HG03095 (cell line): ENCODE measurements around the gene SAMD11.

Experiments used
- ATAC-seq: cut with Tn5 transposase; IDR thresholded peaks from one replicate; pipeline ENCODE4 v1.9.1; 2021; ENCODE audit warnings: moderate library complexity; ENCODE audit not compliant: unreplicated experiment

Gene SAMD11

DNA sequence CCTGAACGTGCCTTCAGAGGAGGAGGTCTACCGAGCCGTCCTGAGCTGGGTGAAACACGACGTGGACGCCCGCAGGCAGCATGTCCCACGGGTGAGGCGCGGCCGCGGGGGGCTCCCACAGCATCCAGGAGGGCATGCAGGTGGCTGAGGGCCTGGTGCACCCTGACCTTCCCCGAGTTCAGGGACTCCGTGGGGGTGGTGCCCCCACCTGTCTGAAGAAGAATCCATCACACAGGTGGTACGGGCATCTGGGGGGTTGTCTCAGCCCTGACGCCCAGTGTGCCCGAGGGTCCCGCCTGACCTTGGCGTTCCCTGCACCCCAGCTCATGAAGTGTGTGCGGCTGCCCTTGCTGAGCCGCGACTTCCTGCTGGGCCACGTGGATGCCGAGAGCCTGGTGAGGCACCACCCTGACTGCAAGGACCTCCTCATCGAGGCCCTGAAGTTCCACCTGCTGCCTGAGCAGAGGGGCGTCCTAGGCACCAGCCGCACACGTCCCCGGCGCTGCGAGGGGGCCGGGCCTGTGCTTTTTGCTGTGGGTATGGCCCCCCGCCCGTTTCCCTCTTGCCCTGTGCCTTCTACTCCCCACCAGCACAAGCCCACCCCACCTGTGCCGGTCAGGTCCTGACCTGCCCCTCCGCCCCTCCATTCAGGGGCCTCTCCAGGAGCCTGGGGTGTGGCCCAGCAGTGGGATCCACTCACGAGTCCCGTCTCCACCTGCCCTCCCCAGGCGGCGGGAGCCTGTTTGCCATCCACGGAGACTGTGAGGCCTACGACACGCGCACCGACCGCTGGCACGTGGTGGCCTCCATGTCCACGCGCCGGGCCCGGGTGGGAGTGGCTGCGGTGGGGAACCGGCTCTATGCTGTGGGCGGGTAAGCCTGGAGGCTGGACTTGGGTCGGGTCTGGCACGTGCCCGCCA is 38.9 kb downstream of the SAMD11 start:
- ATAC-seq, result no peak

DNA sequence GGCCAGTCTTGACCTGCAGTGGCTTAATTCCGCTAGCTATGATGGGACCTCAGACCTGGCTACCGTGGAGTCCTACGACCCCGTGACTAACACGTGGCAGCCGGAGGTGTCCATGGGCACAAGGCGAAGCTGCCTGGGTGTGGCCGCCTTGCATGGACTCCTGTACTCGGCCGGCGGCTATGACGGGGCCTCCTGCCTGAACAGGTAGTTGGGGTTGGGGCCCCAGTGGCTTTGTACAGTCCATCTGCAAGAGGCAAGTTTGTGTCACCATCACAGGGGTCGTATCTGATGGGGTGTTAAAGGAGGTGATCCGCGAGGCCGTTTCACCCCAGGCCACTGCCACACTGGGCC is 39.6 kb downstream of the SAMD11 start:
- ATAC-seq, result no peak

DNA sequence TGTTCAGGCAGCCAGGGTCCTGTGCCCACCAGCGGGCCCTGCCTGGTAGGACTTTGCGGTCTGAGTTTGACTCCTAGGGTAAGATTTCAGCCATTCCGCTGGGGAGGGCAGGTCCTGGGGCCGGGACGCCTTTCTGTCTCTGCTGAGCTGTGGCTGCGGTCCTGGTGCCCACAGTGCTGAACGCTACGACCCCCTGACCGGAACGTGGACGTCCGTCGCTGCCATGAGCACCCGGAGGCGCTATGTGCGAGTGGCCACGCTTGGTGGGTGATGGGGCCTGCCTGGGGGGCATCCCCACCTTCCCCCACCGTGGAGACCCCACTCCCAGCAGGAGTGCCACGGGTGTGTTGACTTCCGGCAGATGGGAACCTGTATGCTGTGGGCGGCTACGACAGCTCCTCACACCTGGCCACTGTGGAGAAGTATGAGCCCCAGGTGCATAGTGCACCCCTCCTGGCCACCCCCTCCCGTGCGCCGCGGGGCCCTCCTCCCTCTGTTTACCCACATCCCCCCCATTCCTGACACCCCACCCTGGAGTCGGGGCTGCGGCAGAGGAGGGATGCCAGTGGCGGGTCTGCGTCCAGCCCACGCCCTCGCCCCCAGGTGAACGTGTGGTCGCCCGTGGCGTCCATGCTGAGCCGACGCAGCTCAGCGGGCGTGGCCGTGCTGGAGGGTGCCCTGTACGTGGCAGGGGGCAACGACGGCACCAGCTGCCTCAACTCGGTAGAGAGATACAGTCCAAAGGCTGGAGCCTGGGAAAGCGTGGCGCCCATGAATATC is 40.2 kb downstream of the SAMD11 start:
- ATAC-seq, result no peak

DNA sequence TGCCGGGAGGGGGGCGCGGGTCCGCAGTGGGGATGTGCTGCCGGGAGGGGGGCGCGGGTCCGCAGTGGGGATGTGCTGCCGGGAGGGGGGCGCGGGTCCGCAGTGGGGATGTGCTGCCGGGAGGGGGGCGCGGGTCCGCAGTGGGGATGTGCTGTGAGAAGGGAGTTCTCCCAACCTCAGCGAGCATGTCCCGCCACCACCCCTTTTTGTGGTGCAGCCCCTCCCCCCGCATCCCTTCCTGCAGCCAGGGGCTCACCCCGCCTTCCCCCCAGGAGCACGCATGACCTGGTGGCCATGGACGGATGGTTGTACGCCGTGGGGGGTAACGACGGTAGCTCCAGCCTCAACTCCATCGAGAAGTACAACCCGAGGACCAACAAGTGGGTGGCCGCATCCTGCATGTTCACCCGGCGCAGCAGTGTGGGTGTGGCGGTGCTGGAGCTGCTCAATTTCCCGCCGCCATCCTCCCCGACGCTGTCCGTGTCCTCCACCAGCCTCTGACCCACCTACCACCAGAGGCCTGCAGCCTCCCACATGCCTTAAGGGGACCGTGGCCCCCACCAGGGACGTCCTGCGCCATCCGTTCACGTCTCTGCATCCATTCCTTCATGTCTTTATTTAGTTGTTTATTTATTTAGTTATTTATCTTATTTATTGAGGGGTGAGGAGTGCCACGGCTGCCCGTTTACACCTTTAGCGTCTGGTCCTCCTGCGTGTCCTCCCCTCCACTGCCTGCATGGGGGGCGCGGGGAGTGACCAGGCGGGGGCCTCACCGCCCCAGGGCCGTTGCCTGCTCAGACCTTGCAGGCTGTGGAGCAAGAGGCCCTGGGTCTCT is 41.2 kb downstream of the SAMD11 start:
- no peak for ATAC-seq

DNA sequence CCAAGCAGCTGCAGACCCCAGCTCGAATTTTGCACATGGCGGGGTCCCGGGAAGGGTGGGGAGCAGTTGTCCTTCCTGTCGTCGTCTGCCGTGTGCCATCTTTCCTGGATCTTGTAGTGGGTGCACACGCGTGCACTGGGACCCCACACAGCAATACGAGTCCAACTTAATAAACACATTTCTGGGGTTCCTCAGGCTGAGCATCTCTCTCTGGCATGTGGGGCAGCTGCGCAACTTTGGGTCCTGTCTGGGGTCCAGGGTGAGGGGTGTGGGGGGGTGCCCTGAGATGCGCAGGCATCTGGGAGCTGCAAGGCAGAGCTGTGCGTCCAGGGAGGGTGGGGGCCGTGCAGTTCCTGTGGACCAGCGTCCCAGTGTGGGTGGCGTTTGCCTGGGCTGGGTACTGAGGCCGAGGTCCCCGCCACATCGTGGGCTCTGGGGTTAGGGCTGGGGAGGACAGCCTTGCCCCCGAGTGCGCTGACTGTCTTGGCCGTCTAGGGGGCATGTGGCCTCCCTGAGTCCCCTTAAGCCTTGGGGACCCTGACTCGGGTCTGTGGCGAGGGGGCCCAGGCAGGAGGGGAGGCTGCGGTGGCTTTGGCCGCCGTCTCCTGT is 41.9 kb downstream of the SAMD11 start:
- no peak for ATAC-seq

DNA sequence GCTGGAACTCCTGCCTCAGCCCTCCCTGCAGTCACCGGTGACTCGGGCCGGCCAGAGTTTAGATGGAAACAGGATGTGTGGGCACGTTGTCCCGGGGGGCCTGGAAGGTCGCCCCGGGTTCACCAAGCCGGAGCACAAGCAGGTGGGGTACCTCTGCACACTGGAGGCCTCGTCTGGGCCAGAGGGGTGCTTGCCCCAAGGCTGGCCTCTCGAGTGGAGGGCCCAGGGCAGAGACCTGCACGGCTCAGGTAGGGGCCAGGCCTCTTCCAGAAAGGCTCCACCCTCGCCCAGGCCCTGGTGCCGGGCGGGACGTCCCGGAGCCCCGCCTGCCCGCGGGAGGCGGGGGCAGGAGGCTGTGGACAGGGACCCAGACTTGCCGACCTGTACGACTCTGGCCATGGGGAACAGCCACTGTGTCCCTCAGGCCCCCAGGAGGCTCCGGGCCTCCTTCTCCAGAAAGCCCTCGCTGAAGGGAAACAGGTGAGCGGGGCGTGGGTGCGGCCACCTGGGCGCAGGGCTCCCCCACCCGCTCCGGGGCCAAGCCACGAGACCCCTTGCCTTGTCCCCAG is 42.5 kb downstream of the SAMD11 start, which contains the start of gene PLEKHN1:
Gene PLEKHN1, plus strand, starts transcription at position 348 of the 569 bp plus-strand sequence. Its CDS starts 50 bp downstream, at position 398.
- ATAC-seq, result no peak

DNA sequence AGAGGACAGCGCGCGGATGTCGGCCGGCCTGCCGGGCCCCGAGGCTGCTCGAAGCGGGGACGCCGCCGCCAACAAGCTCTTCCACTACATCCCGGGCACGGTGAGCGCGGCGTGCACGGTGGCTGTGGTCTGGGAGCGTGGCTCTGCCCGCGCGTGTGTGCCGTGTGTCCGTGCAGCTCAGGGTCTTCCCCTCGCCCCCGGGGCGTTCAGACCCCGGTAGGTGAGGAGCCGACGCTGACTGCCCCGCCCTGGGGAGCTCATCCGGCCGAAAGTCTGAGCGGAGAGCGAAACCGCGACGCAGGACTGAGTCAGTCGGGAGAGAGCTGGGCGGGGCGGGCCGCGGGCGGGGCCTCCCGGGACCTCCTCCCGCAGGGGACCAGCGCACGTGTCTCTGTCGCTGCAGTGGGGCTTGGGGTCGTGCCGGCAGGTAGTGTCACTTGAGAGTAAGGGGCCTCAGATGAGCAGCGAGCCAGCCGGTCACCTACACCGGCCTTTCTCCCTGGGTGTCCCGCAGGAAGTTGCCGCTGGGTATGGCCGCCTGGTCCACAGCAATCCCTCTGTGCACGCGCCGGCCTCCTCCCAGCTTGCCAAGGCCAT is 43.1 kb downstream of the SAMD11 start:
- peak; percentile 65 for ATAC-seq

DNA sequence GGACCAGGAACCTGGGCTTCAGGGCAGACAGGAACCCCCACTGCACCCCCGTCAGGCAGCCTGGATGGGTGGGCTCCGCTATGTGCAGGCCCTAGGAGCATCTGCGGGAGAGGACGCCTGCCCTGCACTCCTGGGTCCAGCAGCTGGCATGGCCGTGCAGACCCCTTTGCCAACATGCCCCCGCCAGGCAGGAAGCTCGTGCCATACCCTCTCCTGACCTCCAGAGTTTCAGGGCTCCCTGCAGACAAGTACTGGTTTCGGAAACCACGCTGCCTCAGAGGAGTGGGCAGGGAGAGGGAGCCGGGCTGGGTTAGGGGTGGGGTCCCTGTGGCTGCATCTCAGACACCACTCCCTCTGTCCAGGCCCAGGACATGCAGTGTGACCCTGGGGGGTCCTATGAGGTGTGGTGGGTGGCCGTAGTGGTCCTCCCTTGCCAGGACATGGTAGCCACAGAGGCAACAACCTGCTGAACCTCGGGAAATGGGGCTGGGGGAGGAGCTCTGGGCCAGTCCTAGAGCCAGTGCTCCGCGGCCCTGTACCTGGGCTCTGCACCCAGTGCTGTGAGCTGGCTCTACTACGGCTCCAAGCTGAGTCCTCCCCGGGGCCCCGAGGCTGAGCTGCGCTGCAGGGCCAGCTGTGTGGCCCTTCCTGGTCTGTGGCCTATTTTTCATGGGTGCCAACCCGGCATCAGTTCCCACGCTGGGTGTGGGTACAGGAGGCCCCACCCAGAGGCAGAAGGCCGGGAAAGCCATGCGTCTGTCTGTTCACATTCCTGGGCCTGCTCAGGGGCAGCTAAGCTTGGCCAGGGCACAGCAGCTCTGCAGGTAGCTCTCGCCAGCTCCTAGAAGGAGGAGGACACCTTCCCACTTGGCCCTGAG is 44.0 kb downstream of the SAMD11 start:
- no peak for ATAC-seq

DNA sequence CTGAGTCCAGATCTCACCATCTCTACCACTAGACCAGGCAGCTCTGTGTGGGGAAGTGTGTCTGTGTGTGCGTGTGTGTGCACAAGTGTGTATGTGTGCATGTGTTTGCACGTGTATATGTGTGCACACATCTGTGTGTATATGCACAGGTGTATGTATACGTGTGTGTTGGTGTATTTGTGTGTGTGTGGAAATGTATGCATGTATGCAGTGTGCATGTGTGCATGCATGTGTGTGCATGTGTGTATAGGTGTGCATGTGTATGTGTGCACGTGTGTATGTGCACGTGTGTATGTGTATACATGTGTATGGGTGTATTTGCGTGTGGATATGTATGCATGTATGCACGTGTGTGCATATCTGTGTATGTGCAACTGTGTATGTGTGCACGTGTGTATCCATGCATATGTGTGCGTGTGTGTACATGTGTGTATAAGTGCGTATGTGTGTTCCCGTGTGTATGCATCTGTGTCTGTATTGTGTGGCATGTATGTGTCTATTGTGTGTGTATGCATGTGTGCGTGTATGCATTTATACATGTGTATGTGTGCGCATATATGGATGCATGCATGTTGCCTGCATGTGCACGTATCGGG is 45.6 kb downstream of the SAMD11 start:
- no peak for ATAC-seq

DNA sequence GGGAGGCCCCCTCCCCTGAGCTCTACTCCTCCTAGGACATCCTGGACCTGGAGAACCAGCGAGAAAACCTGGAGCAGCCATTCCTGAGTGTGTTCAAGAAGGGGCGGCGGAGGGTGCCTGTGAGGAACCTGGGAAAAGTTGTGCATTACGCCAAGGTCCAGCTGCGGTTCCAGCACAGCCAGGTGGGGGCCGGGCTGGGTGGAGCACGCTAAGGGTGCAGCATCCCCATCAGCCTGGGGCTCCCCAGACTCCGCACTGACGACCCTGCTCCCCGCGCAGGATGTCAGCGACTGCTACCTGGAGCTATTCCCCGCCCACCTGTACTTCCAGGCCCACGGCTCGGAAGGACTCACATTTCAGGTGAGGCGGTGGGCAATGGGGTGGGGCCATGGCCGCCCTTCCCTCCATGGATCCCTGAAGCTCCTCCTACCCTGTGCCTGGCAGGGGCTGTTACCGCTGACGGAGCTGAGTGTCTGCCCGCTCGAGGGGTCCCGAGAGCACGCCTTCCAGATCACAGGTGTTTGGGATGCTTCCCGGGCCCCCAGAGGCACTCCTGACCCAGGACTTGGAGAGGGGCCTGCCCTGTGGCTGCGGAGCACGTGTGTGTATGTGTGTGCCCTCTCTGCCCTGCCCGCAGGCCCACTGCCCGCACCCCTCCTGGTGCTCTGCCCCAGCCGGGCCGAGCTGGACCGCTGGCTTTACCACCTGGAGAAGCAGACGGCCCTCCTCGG is 46.7 kb downstream of the SAMD11 start:
- ATAC-seq, result no peak

DNA sequence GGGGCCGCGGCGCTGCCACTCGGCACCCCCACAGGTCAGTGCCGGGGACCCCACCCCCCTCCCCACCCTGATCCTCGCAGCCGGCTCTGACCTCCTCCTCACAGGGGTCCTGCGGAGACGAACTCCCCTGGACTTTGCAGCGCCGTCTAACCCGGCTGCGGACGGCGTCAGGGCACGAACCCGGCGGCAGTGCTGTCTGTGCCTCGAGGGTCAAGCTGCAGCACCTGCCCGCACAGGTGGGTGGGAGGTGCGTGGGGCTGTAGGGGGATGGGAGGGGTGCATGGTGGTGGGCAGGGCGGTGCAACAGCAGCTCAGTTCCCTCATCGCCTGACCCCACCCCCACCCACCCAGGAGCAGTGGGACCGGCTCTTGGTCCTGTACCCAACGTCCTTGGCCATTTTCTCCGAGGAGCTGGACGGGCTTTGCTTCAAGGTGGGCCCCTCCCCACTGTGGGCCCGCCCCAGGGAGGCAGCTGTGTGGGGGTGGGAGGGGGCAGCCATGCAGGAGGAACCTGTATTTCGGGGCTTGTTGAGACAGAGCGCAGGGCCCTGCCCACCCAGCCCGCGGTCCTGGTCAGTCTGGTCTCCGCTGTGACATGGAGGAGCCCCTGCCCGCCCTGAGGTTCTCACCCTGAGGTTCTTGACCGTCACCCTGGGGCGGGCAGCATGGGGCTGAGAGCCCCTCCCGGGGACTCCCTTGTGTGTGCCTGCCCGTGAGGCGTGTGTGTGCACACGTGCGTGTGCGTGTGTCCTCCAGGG is 47.4 kb downstream of the SAMD11 start:
- ATAC-seq, result no peak

DNA sequence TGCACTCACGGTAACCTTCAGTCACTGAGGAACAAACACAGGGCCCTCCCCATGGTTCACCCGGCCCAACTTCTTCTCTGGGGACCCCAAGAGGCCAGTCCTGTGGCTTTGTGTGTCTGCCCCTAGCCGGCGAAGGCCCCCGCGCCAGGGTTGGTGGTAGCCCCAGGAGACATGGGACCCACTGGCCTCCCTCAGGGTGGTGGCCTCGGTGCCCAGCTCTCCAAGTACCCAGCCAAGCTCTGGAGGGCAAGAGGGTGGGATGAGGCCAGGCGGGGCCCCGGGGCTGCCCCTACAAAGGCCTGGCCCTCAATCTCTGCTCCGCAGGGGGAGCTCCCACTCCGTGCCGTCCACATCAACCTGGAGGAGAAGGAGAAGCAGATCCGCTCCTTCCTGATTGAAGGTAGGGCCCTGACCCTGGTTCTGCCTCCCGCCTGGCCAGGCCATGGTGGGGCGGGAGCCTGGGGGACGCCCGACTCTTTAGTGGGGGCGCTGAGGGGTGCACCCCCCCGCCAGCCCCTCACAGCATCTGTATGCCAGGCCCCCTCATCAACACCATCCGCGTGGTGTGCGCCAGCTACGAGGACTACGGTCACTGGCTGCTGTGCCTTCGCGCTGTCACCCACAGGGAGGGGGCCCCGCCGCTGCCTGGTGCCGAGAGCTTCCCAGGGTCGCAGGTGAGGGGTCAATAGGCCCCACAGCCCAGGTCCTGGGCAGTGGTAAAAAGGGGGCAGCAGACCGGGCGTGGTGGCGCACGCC is 48.2 kb downstream of the SAMD11 start:
- ATAC-seq, result no peak

DNA sequence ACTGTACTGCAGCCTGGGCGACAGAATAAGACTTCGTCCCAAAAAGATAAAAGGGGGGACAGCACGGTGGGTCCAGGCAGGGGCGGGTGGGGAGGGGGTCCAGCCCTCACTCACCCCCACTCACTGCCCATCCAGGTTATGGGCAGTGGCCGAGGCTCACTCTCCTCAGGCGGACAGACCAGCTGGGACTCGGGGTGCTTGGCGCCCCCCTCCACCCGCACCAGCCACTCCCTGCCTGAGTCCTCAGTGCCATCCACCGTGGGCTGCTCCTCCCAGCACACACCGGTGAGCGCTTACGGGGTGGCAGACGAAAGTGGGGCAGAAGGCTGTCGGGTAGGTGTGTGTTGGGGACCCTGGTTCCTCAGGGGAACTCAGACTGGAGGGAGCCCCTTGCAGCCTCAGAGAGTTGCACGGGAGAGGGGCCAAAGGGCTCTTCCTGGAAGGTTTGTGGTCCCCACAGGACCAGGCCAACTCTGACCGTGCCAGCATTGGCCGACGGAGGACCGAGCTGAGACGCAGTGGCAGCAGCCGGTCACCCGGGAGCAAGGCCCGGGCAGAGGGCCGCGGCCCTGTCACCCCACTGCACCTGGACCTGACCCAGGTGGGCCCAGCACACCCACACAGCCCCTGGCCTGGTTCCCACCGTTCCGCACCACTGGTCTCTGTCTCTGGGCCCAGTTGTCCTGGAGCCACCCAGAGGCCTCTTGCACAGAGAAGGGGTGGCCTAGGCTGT is 49.2 kb downstream of the SAMD11 start:
- ATAC-seq, result no peak

DNA sequence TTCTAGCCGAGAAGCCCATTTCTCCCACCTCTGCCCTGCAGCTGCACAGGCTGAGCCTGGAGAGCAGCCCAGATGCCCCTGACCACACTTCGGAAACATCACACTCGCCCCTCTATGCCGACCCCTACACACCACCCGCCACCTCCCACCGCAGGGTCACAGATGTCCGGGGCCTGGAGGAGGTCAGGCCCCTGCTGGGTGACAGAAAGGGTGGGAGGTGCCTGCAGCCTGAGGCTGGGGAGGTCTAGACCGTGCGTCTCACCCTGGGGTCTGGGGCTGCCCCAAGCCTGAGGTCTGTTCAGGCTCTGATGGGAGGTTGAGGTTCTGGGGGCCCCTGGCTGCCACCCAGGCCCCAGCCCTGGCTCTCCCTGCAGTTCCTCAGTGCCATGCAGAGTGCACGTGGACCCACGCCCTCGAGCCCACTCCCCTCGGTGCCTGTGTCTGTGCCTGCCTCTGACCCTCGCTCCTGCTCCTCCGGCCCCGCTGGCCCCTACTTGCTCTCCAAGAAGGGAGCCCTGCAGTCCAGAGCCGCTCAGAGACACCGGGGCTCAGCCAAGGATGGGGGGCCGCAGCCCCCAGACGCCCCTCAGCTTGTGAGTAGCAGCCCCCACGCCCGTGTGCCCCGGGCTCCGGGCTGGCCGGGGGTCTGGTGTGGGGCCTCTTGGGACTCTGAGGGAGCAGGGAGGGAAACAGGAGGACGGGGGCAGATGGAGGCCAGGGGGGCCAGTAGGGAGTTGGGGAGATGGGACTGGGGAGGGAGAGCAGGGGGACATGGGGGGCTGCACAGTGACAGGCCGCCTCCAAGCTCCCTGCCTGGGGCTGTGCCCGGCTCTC is 50.0 kb downstream of the SAMD11 start:
- no peak for ATAC-seq

DNA sequence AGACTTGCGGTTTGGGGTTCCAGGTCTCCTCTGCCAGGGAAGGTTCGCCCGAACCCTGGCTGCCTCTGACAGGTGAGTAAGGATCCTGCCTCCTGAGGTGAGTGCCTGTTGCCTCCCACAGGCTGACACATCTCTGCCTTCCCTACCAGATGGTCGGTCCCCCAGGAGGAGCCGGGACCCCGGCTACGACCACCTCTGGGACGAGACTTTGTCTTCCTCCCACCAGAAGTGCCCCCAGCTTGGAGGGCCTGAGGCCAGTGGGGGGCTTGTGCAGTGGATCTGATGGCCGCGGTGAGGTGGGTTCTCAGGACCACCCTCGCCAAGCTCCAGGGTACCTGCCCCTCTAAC is 50.5 kb downstream of the SAMD11 start:
- no peak for ATAC-seq
